Smooth muscle cell (in vitro differentiated cells): ENCODE results near the gene PCP4L1. TPM values are rescaled to one million over a fixed set of nuclear protein-coding genes. Genes with fewer than 3 reads are reported as not detected.

Experiments used
- DNase-seq: peaks from one replicate; lab custom pipeline; 2025; ENCODE audit not compliant: unreplicated experiment; lab: John Stamatoyannopoulos, UW
- H2AFZ ChIP-seq: fragments of 200-600 bp; sonication (generic); 2 replicates; pipeline ENCODE4 v1.6.0; 2016; ENCODE audit warnings: antibody characterized with exemption, low read depth, mild to moderate bottlenecking
- H3F3A ChIP-seq: fragments of 200-600 bp; sonication (generic); 2 replicates; pipeline ENCODE4 v1.6.0; 2017; ENCODE audit warnings: antibody characterized with exemption, low read depth
- H3K27ac ChIP-seq: fragments of 200-600 bp; sonication (generic); 2 replicates; pipeline ENCODE4 v1.5.1; 2016; ENCODE audit warnings: low read depth, mild to moderate bottlenecking
- H3K27me3 ChIP-seq: fragments of 200-600 bp; sonication (generic); 2 replicates; pipeline ENCODE4 v1.6.1; 2016; ENCODE audit warnings: low read depth, mild to moderate bottlenecking
- H3K36me3 ChIP-seq: fragments of 200-600 bp; sonication (generic); 2 replicates; pipeline ENCODE4 v1.5.1; 2016; ENCODE audit warnings: low read depth
- H3K4me1 ChIP-seq: fragments of 200-600 bp; sonication (generic); 2 replicates; pipeline ENCODE4 v1.5.1; 2016; ENCODE audit warnings: low read depth
- H3K4me2 ChIP-seq: fragments of 200-600 bp; sonication (generic); 2 replicates; pipeline ENCODE4 v1.6.0; 2016; ENCODE audit warnings: mild to moderate bottlenecking
- H3K4me3 ChIP-seq: fragments of 200-600 bp; sonication (generic); 2 replicates; pipeline ENCODE4 v1.5.1; 2016; ENCODE audit warnings: mild to moderate bottlenecking
- H3K79me2 ChIP-seq: fragments of 200-600 bp; sonication (generic); 2 replicates; pipeline ENCODE4 v1.6.0; 2016; ENCODE audit warnings: low read depth, mild to moderate bottlenecking
- H3K9ac ChIP-seq: fragments of 200-600 bp; sonication (generic); 2 replicates; pipeline ENCODE4 v1.6.0; 2016; ENCODE audit warnings: low read depth
- H3K9me3 ChIP-seq: fragments of 200-600 bp; sonication (generic); replicated peaks from 2 replicates; pipeline ENCODE4 v1.5.1; 2016; ENCODE audit warnings: low read depth
- H4K20me1 ChIP-seq: fragments of 200-600 bp; sonication (generic); 2 replicates; pipeline ENCODE4 v1.6.0; 2016; ENCODE audit warnings: low read depth
- WGBS: methylation state at CpG from one replicate; pipeline ENCODE4 v1.1.7; 2016; ENCODE audit warnings: low lambda C conversion rate; 5-methylcytosine and 5-hydroxymethylcytosine counted together
- polyA plus RNA-seq: library from polyadenylated mRNA; unstranded; fragments of >200 nt; fragmentation: Nextera tagmentation; extraction: Ambion mirVana; gene quantifications from 2 replicates; pipeline ENCODE4 v1.2.1, GENCODE V29; 2016
- total RNA-seq: library from RNA; depleted of rRNA; stranded (reverse); fragments of >200 nt; gene quantifications from 2 replicates; pipeline ENCODE4 v1.2.3, GENCODE V29; 2014
- TF ChIP-seq, protein P1 (sequence below): fragments of 200-600 bp; sonication (generic); IDR thresholded peaks from 2 replicates; pipeline ENCODE4 v1.5.1; 2017; ENCODE audit warnings: borderline replicate concordance, mild to moderate bottlenecking, antibody characterized with exemption; ENCODE audit not compliant: insufficient read depth, poor library complexity, severe bottlenecking

PCP4L1 gene
- total and polyA plus RNA-seq, 2 experiments from 2014 or later: 0.13 TPM; not detected in 1

DNA sequence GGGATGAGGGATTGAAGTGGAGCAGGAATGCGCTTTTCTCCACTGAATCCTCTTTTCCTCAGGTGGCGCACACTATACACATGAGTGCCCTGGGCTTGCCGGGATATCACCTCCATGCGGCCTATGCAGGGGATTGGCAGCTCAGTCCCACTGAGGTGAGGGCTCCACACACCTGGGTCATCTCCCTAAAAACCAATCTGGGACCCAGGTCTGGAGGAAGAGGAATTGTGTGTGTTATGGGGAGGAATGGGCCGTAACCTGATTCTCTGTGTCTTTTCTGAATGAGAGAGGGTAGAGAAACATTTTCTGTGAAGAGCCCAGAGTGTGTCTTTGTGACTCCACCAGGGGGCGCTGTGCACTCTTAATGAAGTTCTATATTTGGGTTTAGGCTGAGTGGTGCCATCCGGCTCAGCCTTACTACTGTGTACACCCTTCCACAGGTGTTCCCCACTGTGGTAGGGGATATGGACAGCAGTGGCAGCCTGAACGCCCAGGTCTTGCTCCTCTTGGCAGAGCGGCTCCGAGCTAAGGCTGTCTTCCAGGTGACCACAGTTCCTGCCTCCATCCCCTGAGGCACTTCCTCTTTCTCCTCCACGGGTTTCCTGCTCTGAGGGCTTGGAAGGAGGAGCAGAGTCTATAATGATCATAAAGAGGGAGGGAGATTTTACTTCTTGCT is 31.2 kb upstream of the PCP4L1 start:
- peak overlapping the region; percentile 82 for H3K4me3 ChIP-seq
- no peak overlapping the region for H3K27ac ChIP-seq
- no peaks in the 10 kb centered on the region for H3K79me2 ChIP-seq
- H3K4me2 ChIP-seq: peak overlapping the region; percentile 87
- peak; percentile 45 for DNase-seq
- H3K27me3 ChIP-seq: no peaks in the 10 kb centered on the region
- no peaks in the 10 kb centered on the region for H3K4me1 ChIP-seq
- H4K20me1 ChIP-seq: no peaks in the 10 kb centered on the region
- no peak overlapping the region for H2AFZ ChIP-seq
- no peaks in the 10 kb centered on the region for H3F3A ChIP-seq
- H3K36me3 ChIP-seq: no peaks in the 10 kb centered on the region
- 53% methylated on average over 11 of the region's 11 CpGs for WGBS
- H3K9ac ChIP-seq: no peak overlapping the region
- H3K9me3 ChIP-seq: no peaks in the 10 kb centered on the region
- TF ChIP-seq, protein P1, sequence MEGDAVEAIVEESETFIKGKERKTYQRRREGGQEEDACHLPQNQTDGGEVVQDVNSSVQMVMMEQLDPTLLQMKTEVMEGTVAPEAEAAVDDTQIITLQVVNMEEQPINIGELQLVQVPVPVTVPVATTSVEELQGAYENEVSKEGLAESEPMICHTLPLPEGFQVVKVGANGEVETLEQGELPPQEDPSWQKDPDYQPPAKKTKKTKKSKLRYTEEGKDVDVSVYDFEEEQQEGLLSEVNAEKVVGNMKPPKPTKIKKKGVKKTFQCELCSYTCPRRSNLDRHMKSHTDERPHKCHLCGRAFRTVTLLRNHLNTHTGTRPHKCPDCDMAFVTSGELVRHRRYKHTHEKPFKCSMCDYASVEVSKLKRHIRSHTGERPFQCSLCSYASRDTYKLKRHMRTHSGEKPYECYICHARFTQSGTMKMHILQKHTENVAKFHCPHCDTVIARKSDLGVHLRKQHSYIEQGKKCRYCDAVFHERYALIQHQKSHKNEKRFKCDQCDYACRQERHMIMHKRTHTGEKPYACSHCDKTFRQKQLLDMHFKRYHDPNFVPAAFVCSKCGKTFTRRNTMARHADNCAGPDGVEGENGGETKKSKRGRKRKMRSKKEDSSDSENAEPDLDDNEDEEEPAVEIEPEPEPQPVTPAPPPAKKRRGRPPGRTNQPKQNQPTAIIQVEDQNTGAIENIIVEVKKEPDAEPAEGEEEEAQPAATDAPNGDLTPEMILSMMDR: peak; percentile 90

DNA sequence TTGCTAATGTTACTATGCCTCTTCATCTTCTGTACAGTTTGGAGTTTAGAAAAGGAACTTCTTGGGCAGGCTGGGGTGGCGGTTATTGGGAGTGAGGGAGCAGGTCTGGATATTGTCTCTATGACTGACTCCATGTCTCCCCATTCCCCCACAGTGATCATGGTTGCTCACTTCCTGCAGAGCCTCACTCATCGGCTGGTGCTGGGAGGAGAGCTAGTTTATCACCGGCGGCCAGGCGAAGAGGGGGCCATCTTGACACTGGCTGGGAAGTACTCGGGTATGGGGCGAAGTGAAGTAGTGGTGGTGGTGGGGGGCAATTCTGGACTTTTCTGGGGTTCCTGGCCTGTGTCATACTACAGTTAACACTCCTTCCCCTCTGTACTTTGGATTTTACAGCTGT is 30.5 kb upstream of the PCP4L1 start:
- WGBS: 96% methylated on average over 7 of the region's 7 CpGs
- Histone ChIP-seq H4K20me1 (no peaks in the 10 kb centered on the region), H3K9ac (no peak overlapping the region), H3K27ac (no peak overlapping the region), H3K4me2 (no peak overlapping the region), H3K27me3 (no peaks in the 10 kb centered on the region), H3K4me1 (no peaks in the 10 kb centered on the region), H2AFZ (no peak overlapping the region), H3K9me3 (no peaks in the 10 kb centered on the region), H3K36me3 (no peaks in the 10 kb centered on the region), H3K4me3 (no peak overlapping the region), H3K79me2 (no peaks in the 10 kb centered on the region), H3F3A (no peaks in the 10 kb centered on the region)
- TF ChIP-seq, protein P1: no peak
- DNase-seq: no peak

DNA sequence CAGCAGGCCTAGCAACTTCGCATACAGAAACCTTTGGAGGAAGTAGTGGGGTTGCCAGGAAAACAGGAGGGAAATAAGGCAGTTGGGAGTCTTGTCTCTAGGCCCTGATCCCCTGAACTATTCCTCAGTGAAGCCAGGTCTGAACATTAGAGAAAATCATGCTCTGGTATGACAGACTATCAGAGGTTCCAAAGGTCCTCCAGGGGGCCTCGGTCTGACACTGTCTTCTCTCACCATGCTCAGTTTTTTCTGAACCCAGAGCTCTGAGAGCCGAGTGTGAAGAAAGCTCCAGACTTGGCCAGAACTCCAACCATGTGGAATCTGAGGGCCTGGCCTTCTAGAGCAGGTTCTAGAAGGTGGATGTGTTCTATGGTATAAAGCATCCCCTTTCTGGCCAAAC is 28.6 kb upstream of the PCP4L1 start:
- no peak for DNase-seq
- Histone ChIP-seq H2AFZ (no peak overlapping the region), H3K27me3 (no peaks in the 10 kb centered on the region), H3K4me2 (no peak overlapping the region), H3K9ac (no peak overlapping the region), H3K9me3 (no peaks in the 10 kb centered on the region), H3K27ac (no peak overlapping the region), H3K4me1 (no peaks in the 10 kb centered on the region), H3F3A (no peaks in the 10 kb centered on the region), H4K20me1 (no peaks in the 10 kb centered on the region), H3K36me3 (no peaks in the 10 kb centered on the region), H3K4me3 (no peak overlapping the region), H3K79me2 (no peaks in the 10 kb centered on the region)
- TF ChIP-seq, protein P1: no peak
- WGBS: 79% methylated on average over 3 of the region's 3 CpGs

DNA sequence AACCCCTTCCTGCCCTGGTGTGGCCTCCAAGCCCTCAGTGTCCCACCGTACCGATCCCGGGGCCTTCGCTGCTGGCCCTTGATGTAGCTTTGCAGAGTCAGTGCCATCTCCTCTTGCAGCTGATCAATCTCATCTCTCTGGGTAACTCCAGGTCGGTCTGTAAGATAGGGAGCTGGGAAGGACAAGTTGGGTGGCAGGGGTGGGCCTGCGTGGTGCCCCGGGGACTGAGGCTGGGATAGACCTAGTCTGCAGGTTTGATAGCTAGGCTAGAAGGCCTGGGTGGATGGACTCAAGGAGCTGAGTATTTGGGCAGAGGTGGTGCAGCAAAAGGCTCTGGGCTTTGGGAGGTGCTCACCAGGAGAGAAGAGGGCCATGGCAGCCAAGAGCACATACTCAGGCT is 27.8 kb upstream of the PCP4L1 start:
- H4K20me1 ChIP-seq: no peaks in the 10 kb centered on the region
- no peak overlapping the region for H2AFZ ChIP-seq
- TF ChIP-seq, protein P1: no peak
- H3K4me2 ChIP-seq: no peak overlapping the region
- DNase-seq: no peak
- no peak overlapping the region for H3K9ac ChIP-seq
- no peaks in the 10 kb centered on the region for H3K27me3 ChIP-seq
- H3K36me3 ChIP-seq: no peaks in the 10 kb centered on the region
- H3K4me1 ChIP-seq: no peaks in the 10 kb centered on the region
- no peaks in the 10 kb centered on the region for H3K79me2 ChIP-seq
- no peaks in the 10 kb centered on the region for H3F3A ChIP-seq
- H3K27ac ChIP-seq: no peak overlapping the region
- WGBS: 98% methylated on average over 7 of the region's 7 CpGs
- no peak overlapping the region for H3K4me3 ChIP-seq
- H3K9me3 ChIP-seq: no peaks in the 10 kb centered on the region
